Measurements from ENCODE around the gene MRE11. TPM values are rescaled to one million over a fixed set of nuclear protein-coding genes. Genes with fewer than 3 reads are reported as not detected.

Gene MRE11
- total RNA-seq, 1 experiment from 2014 or later = 4.5 TPM

- in situ Hi-C loops (cut with HindIII; ENCODE audit: low pct_unique_long_range_greater_than_20kb, low sequenced_read_pairs) = no loop called here
- no peak for DNase-seq (ENCODE audit: low read depth)
Measured at GRCh38 chr11:94450048-94450447, 43.6 kb downstream of the MRE11 start.

- no peak for DNase-seq (ENCODE audit: low read depth)
- in situ Hi-C loops (cut with HindIII; ENCODE audit: low pct_unique_long_range_greater_than_20kb, low sequenced_read_pairs) = no loop called here
Measured at GRCh38 chr11:94449437-94449836, 44.2 kb downstream of the MRE11 start.

- DNase-seq (ENCODE audit: low read depth) = no peak
- in situ Hi-C loops (cut with HindIII; ENCODE audit: low pct_unique_long_range_greater_than_20kb, low sequenced_read_pairs) = no loop called here
Measured at GRCh38 chr11:94449029-94449428, 44.6 kb downstream of the MRE11 start.

GRCh38 chr11:94447149-94447548 is 46.5 kb downstream of the MRE11 start:
- no peak for DNase-seq (ENCODE audit: low read depth)
- in situ Hi-C loops (cut with HindIII; ENCODE audit: low pct_unique_long_range_greater_than_20kb, low sequenced_read_pairs) = no loop called here

- no peak for DNase-seq (ENCODE audit: low read depth)
- in situ Hi-C loops (cut with HindIII; ENCODE audit: low pct_unique_long_range_greater_than_20kb, low sequenced_read_pairs) = no loop called here
Measured at GRCh38 chr11:94445641-94446040, 48.0 kb downstream of the MRE11 start.

GRCh38 chr11:94433049-94433448 is 60.6 kb downstream of the MRE11 start:
- in situ Hi-C loops (cut with HindIII; ENCODE audit: low pct_unique_long_range_greater_than_20kb, low sequenced_read_pairs) = no loop called here
- DNase-seq (ENCODE audit: low read depth) = no peak

- in situ Hi-C loops (cut with HindIII; ENCODE audit: low pct_unique_long_range_greater_than_20kb, low sequenced_read_pairs) = no loop called here
- DNase-seq (ENCODE audit: low read depth) = no peak
Measured at GRCh38 chr11:94424662-94425061, 69.0 kb downstream of the MRE11 start.

- DNase-seq (ENCODE audit: low read depth) = no peak
- in situ Hi-C loops (cut with HindIII; ENCODE audit: low pct_unique_long_range_greater_than_20kb, low sequenced_read_pairs) = no loop called here
Measured at GRCh38 chr11:94424011-94424410, 69.6 kb downstream of the MRE11 start.

GRCh38 chr11:94423507-94423906 is 70.1 kb downstream of the MRE11 start:
- peak; percentile 10 for DNase-seq (ENCODE audit: low read depth)
- in situ Hi-C loops (cut with HindIII; ENCODE audit: low pct_unique_long_range_greater_than_20kb, low sequenced_read_pairs) = no loop called here

GRCh38 chr11:94418123-94418765 is 75.4 kb downstream of the MRE11 start:
- in situ Hi-C loops (cut with HindIII; ENCODE audit: low pct_unique_long_range_greater_than_20kb, low sequenced_read_pairs) = no loop called here
- no peak for DNase-seq (ENCODE audit: low read depth)

- in situ Hi-C loops (cut with HindIII; ENCODE audit: low pct_unique_long_range_greater_than_20kb, low sequenced_read_pairs) = no loop called here
- peak; percentile 6 for DNase-seq (ENCODE audit: low read depth)
Measured at GRCh38 chr11:94417386-94417987, 76.2 kb downstream of the MRE11 start.

- in situ Hi-C loops (cut with HindIII; ENCODE audit: low pct_unique_long_range_greater_than_20kb, low sequenced_read_pairs) = no loop called here
- no peak for DNase-seq (ENCODE audit: low read depth)
Measured at GRCh38 chr11:94405062-94405833, 88.4 kb downstream of the MRE11 start.

- DNase-seq (ENCODE audit: low read depth) = no peak
- in situ Hi-C loops (cut with HindIII; ENCODE audit: low pct_unique_long_range_greater_than_20kb, low sequenced_read_pairs) = no loop called here
Measured at GRCh38 chr11:94402355-94402754, 91.3 kb downstream of the MRE11 start.

- in situ Hi-C loops (cut with HindIII; ENCODE audit: low pct_unique_long_range_greater_than_20kb, low sequenced_read_pairs) = no loop called here
- DNase-seq (ENCODE audit: low read depth) = no peak
Measured at GRCh38 chr11:94401773-94402265, 91.8 kb downstream of the MRE11 start.

- no peak for DNase-seq (ENCODE audit: low read depth)
- in situ Hi-C loops (cut with HindIII; ENCODE audit: low pct_unique_long_range_greater_than_20kb, low sequenced_read_pairs) = no loop called here
Measured at GRCh38 chr11:94400839-94401772, 92.5 kb downstream of the MRE11 start, which contains the start of gene GPR83. GPR83 (minus strand) TSS chr11:94401419; CDS start chr11:94401247, 172 bp downstream.

GRCh38 chr11:94400457-94400838 is 93.2 kb downstream of the MRE11 start:
- in situ Hi-C loops (cut with HindIII; ENCODE audit: low pct_unique_long_range_greater_than_20kb, low sequenced_read_pairs) = no loop called here

GRCh38 chr11:94400050-94400449 is 93.6 kb downstream of the MRE11 start:
- no peak for DNase-seq (ENCODE audit: low read depth)
- in situ Hi-C loops (cut with HindIII; ENCODE audit: low pct_unique_long_range_greater_than_20kb, low sequenced_read_pairs) = no loop called here

More at GRCh38 chr11:94400457-94400838, 93.2 kb downstream of the MRE11 start:
- DNase-seq (ENCODE audit: low read depth) = no peak

- in situ Hi-C loops (cut with HindIII; ENCODE audit: low pct_unique_long_range_greater_than_20kb, low sequenced_read_pairs) = no loop called here
- DNase-seq (ENCODE audit: low read depth) = no peak
Measured at GRCh38 chr11:94398101-94398500, 95.5 kb downstream of the MRE11 start.
